Right lung (tissue), 10 donors: Measurements from ENCODE around the gene CFAP90. TPM values are rescaled to one million over a fixed set of nuclear protein-coding genes. Genes with fewer than 3 reads are reported as not detected.
A peak's percentile ranks its signal among the peaks of the same experiment; 100 is the strongest.

Source experiments
- DNase-seq, 2 donors: peaks; one replicate each; pipeline ENCODE4 v3.0.0-alpha.2; 2013
- long read RNA-seq, 8 donors: transcript quantifications; one replicate each; lab custom pipeline, GENCODE V29; 2026
- polyA plus RNA-seq, 5 donors: library from polyadenylated mRNA; unstranded; fragments of 120-200 nt; gene quantifications; one replicate each; pipeline versions ENCODE4 v1.2.1 to v1.2.3, GENCODE V29; 2013; ENCODE audit warnings: inconsistent platforms in 1 of 5, low replicate concordance in 1 of 5; ENCODE audit not compliant: insufficient read length in 5 of 5, insufficient read depth in 1 of 5

CFAP90 gene
- polyA plus RNA-seq, result 10 to 100 TPM in 2 of 5 donors, 1 to 10 TPM in 3; 3.1 to 12.2 (median 7.4) TPM
- long read RNA-seq, donor 1, transcript C5orf49-201 (3 exons, 2,385 nt), result major isoform, 16 of 22 reads
- long read RNA-seq, donor 1, partial matches to known transcripts, result 5 of 22 reads
- long read RNA-seq, donor 1, other reads (novel, unspliced or antisense), result 0 of 22 reads
- long read RNA-seq, donor 2, partial matches to known transcripts, result 0 of 3 reads
- long read RNA-seq, donor 2, other reads (novel, unspliced or antisense), result 0 of 3 reads
- long read RNA-seq, donor 3, partial matches to known transcripts, result 0 of 3 reads
- long read RNA-seq, donor 3, other reads (novel, unspliced or antisense), result 0 of 3 reads
- long read RNA-seq, donor 4, transcript C5orf49-201 (3 exons, 2,385 nt), result major isoform, 6 of 6 reads
- long read RNA-seq, donor 4, partial matches to known transcripts, result 0 of 6 reads
- long read RNA-seq, donor 4, other reads (novel, unspliced or antisense), result 0 of 6 reads
- long read RNA-seq, donor 5, transcript C5orf49-201 (3 exons, 2,385 nt), result major isoform, 5 of 5 reads
- long read RNA-seq, donor 5, partial matches to known transcripts, result 0 of 5 reads
- long read RNA-seq, donor 5, other reads (novel, unspliced or antisense), result 0 of 5 reads
- long read RNA-seq, donor 6, transcript C5orf49-201 (3 exons, 2,385 nt), result major isoform, 12 of 13 reads
- long read RNA-seq, donor 6, partial matches to known transcripts, result 0 of 13 reads
- long read RNA-seq, donor 6, other reads (novel, unspliced or antisense), result 0 of 13 reads
- long read RNA-seq, donor 7, partial matches to known transcripts, result 0 of 3 reads
- long read RNA-seq, donor 7, other reads (novel, unspliced or antisense), result 0 of 3 reads
- long read RNA-seq, donor 8, result 0 reads

GRCh38 chr5:7850395-7851239 lies at the start of gene CFAP90:
Gene CFAP90 (minus strand): TSS chr5:7851133. CDS start chr5:7851021, 112 bp downstream.
- peak; percentile 80 to 85 for DNase-seq

- DNase-seq, result no peak
Measured at GRCh38 chr5:7897014-7897600, 46.2 kb upstream of the CFAP90 start.

GRCh38 chr5:7894860-7895259 lies 43.9 kb upstream of the CFAP90 start:
- no peak for DNase-seq

GRCh38 chr5:7894439-7894838 lies 43.5 kb upstream of the CFAP90 start:
- DNase-seq, result no peak

GRCh38 chr5:7888901-7889300 lies 38.0 kb upstream of the CFAP90 start:
- DNase-seq, result no peak

GRCh38 chr5:7886849-7887475 lies 36.0 kb upstream of the CFAP90 start:
- peak in 1 of 2 donors; percentile 30 for DNase-seq

GRCh38 chr5:7884491-7885267 lies 33.7 kb upstream of the CFAP90 start:
- no peak for DNase-seq

- DNase-seq, result no peak
Measured at GRCh38 chr5:7882926-7883325, 32.0 kb upstream of the CFAP90 start.

GRCh38 chr5:7881816-7882215 lies 30.9 kb upstream of the CFAP90 start:
- no peak for DNase-seq

- DNase-seq, result no peak
Measured at GRCh38 chr5:7881091-7881490, 30.2 kb upstream of the CFAP90 start.

GRCh38 chr5:7878381-7878873 lies 27.5 kb upstream of the CFAP90 start:
- DNase-seq, result no peak

GRCh38 chr5:7877851-7878250 lies 26.9 kb upstream of the CFAP90 start:
- no peak for DNase-seq

GRCh38 chr5:7876867-7877266 lies 25.9 kb upstream of the CFAP90 start:
- DNase-seq, result no peak

GRCh38 chr5:7875151-7875550 lies 24.2 kb upstream of the CFAP90 start:
- no peak for DNase-seq

GRCh38 chr5:7874639-7875038 lies 23.7 kb upstream of the CFAP90 start:
- no peak for DNase-seq

GRCh38 chr5:7873216-7873615 lies 22.3 kb upstream of the CFAP90 start:
- DNase-seq, result no peak

GRCh38 chr5:7872517-7873130 lies 21.7 kb upstream of the CFAP90 start:
- DNase-seq, result no peak

GRCh38 chr5:7871653-7872052 lies 20.7 kb upstream of the CFAP90 start:
- DNase-seq, result no peak

GRCh38 chr5:7869474-7870136 lies 18.7 kb upstream of the CFAP90 start:
- peak in 1 of 2 donors; percentile 12 for DNase-seq
